ENCODE data around the gene LRRC47. TPM values are rescaled to one million over a fixed set of nuclear protein-coding genes. Genes with fewer than 3 reads are reported as not detected.

LRRC47 gene
- total and polyA plus RNA-seq, 2 of the 13 experiments (the other 11 are each of a cell fraction or from before 2014, with no cell fraction given): 18.3 to 52.5 TPM

GRCh38 chr1:3796215-3797061, at the start of gene LRRC47 (continued):
- no peak for TF ChIP-seq ZNF292 (CRISPR knock-in tag; IDR thresholded peaks at IDR 0.05; ENCODE audit: borderline replicate concordance, low read depth)
- no peak for TF ChIP-seq GRHL1 (CRISPR knock-in tag; conservative IDR thresholded peaks at IDR 0.05)
- no peak for TF ChIP-seq ATAD3A (CRISPR knock-in tag; IDR thresholded peaks at IDR 0.05)
- no peak for TF ChIP-seq ZNF274 (CRISPR knock-in tag; IDR thresholded peaks at IDR 0.05)
- TF ChIP-seq KIAA2018 (CRISPR knock-in tag; IDR thresholded peaks at IDR 0.05; ENCODE audit: borderline replicate concordance): no peak
- peak; percentile 48; the same call in 1 of the 2 replicates for TF ChIP-seq FOXA3 (CRISPR knock-in tag; IDR thresholded peaks at IDR 0.05)
- TF ChIP-seq GATAD2A (CRISPR knock-in tag; IDR thresholded peaks at IDR 0.05): peak; percentile 44; the same call in 1 of the 2 replicates
- TF ChIP-seq ZNF713 (CRISPR knock-in tag; IDR thresholded peaks at IDR 0.05): no peak
- peak; percentile 41; the same call in 1 of the 2 replicates for TF ChIP-seq ZNF598 (CRISPR knock-in tag; IDR thresholded peaks at IDR 0.05; ENCODE audit: borderline replicate concordance)
- TF ChIP-seq AHDC1 (CRISPR knock-in tag; IDR thresholded peaks at IDR 0.05; ENCODE audit: borderline replicate concordance): 0 out of 2 replicates have a peak, but pooled peaks have one; percentile 37
- TF ChIP-seq ZNF234 (CRISPR knock-in tag; conservative IDR thresholded peaks at IDR 0.05): peak; percentile 95; the same call in 1 of the 2 replicates
